Measurements from ENCODE around the gene STUB1. TPM values are rescaled to one million over a fixed set of nuclear protein-coding genes. Genes with fewer than 3 reads are reported as not detected.

STUB1 gene
- total and polyA plus RNA-seq, 12 donors = 92.7 to 165 (median 116) TPM

- no peak for TF ChIP-seq CTCF (IDR thresholded peaks at IDR 0.05)
- WGBS, 2 donors = 90% methylated on average over 19 of the region's 19 CpGs
- Histone ChIP-seq H3K36me3 (peaks cover 0 to 51% (median 35%) of the 10 kb centered on the region in 9 donors), H3K9me3 (no peaks in the 10 kb centered on the region), H3K4me1 (peaks cover 8 to 39% (median 27%) of the 10 kb centered on the region in 9 donors), H3K27me3 (peaks cover 0 to 22% (median 0%) of the 10 kb centered on the region in 7 donors), H3K27ac (no peak overlapping the region), H3K4me3 (no peak overlapping the region)
- intact Hi-C loops (cut with DNase I) = no loop called here
- ATAC-seq (no peak), DNase-seq (no peak)
These were observed 7.8 kb upstream of the STUB1 start for GRCh38 chr16:672371-672770.

GRCh38 chr16:672851-673250, 7.4 kb upstream of the STUB1 start:
- peaks cover 8 to 35% (median 25%) of the 10 kb centered on the region in 9 donors for H3K4me1 ChIP-seq
- 93 to 94% methylated on average over 21 of the region's 21 CpGs for WGBS, 2 donors
- no peak for DNase-seq
- intact Hi-C loops (cut with DNase I) = no loop called here
- peaks cover 0 to 51% (median 35%) of the 10 kb centered on the region in 9 donors for H3K36me3 ChIP-seq
- no peak overlapping the region for H3K4me3 ChIP-seq
- TF ChIP-seq CTCF (IDR thresholded peaks at IDR 0.05) = no peak
- H3K27ac ChIP-seq = no peak overlapping the region
- no peaks in the 10 kb centered on the region for H3K9me3 ChIP-seq
- ATAC-seq = no peak
- H3K27me3 ChIP-seq = peaks cover 0 to 22% (median 0%) of the 10 kb centered on the region in 7 donors

- peaks cover 0 to 22% (median 0%) of the 10 kb centered on the region in 7 donors for H3K27me3 ChIP-seq
- no peak overlapping the region for H3K4me3 ChIP-seq
- H3K4me1 ChIP-seq = peaks cover 8 to 34% (median 24%) of the 10 kb centered on the region in 9 donors
- H3K9me3 ChIP-seq = no peaks in the 10 kb centered on the region
- peaks cover 0 to 51% (median 35%) of the 10 kb centered on the region in 9 donors for H3K36me3 ChIP-seq
- intact Hi-C loops (cut with DNase I) = no loop called here
- TF ChIP-seq CTCF (IDR thresholded peaks at IDR 0.05) = no peak
- ATAC-seq = no peak
- WGBS, 2 donors = 91 to 93% methylated on average over 17 to 18 of the region's 18 CpGs
- no peak for DNase-seq
- H3K27ac ChIP-seq = peak overlapping the region in 1 of 10 donors; percentile 75
These were observed 6.7 kb upstream of the STUB1 start for GRCh38 chr16:673399-673991.

- Histone ChIP-seq H3K36me3 (peaks cover 0 to 50% (median 35%) of the 10 kb centered on the region in 9 donors), H3K4me3 (no peak overlapping the region), H3K27ac (peak overlapping the region in 8 of 10 donors; percentile 20 to 75 (median 45)), H3K4me1 (peaks cover 6 to 32% (median 20%) of the 10 kb centered on the region in 9 donors), H3K27me3 (peaks cover 0 to 22% (median 0%) of the 10 kb centered on the region in 7 donors), H3K9me3 (no peaks in the 10 kb centered on the region)
- ATAC-seq = peak in 6 of 8 donors; percentile 2 to 47 (median 18)
- DNase-seq = no peak
- WGBS, 2 donors = 65 to 67% methylated on average over 22 of the region's 22 CpGs
- intact Hi-C loops (cut with DNase I) = no loop called here
- no peak for TF ChIP-seq CTCF (IDR thresholded peaks at IDR 0.05)
These were observed 5.9 kb upstream of the STUB1 start for GRCh38 chr16:674214-674881.
